DOHH2 (cell line): ENCODE results near the gene GMPPA.
A peak's percentile ranks its signal among the peaks of the same experiment; 100 is the strongest.

Experiments
- H3F3A ChIP-seq: fragments of 200-600 bp; sonication (generic), shearing (Covaris generic); 2 replicates; pipeline ENCODE4 v1.6.0; 2016; ENCODE audit warnings: antibody characterized with exemption, mild to moderate bottlenecking; ENCODE audit not compliant: control insufficient read depth, insufficient read depth
- H3K27ac ChIP-seq: fragments of 200-600 bp; sonication (generic); 2 replicates; pipeline ENCODE4 v1.5.1; 2014; ENCODE audit warnings: low read depth, mild to moderate bottlenecking, low read length, moderate library complexity
- H3K27me3 ChIP-seq: fragments of 200-600 bp; sonication (generic); 2 replicates; pipeline ENCODE4 v1.6.1; 2014; ENCODE audit warnings: mild to moderate bottlenecking, low read length, mixed read lengths; ENCODE audit not compliant: control insufficient read depth
- H3K36me3 ChIP-seq: fragments of 200-600 bp; sonication (generic); 2 replicates; pipeline ENCODE4 v1.6.1; 2014; ENCODE audit warnings: mild to moderate bottlenecking, low read length, moderate library complexity, mixed read lengths; ENCODE audit not compliant: control insufficient read depth
- H3K4me1 ChIP-seq: fragments of 200-600 bp; sonication (generic); 2 replicates; pipeline ENCODE4 v1.6.1; 2014; ENCODE audit warnings: mild to moderate bottlenecking, low read length, mixed read lengths; ENCODE audit not compliant: control insufficient read depth
- H3K4me2 ChIP-seq: fragments of 200-600 bp; sonication (generic); 2 replicates; pipeline ENCODE4 v1.6.0; 2014; ENCODE audit warnings: mild to moderate bottlenecking, low read length, moderate library complexity
- H3K4me3 ChIP-seq: fragments of 200-600 bp; sonication (generic); 2 replicates; pipeline ENCODE4 v1.5.1; 2014; ENCODE audit warnings: mild to moderate bottlenecking, low read length, mixed read lengths
- H3K79me2 ChIP-seq: fragments of 200-600 bp; sonication (generic); 2 replicates; pipeline ENCODE4 v1.6.1; 2014; ENCODE audit warnings: mild to moderate bottlenecking, low read length, mixed read lengths; ENCODE audit not compliant: control insufficient read depth
- H3K9me2 ChIP-seq: fragments of 200-600 bp; sonication (generic); replicated peaks from 2 replicates; pipeline ENCODE4 v1.6.1; 2014; ENCODE audit warnings: mild to moderate bottlenecking, low read length, mixed read lengths; ENCODE audit not compliant: control insufficient read depth
- H3K9me3 ChIP-seq: fragments of 200-600 bp; sonication (generic); 2 replicates; pipeline ENCODE4 v1.6.1; 2014; ENCODE audit warnings: antibody characterized with exemption, low read length, mixed read lengths; ENCODE audit not compliant: control insufficient read depth, insufficient read depth
- H4K20me1 ChIP-seq: fragments of 200-600 bp; sonication (generic); 2 replicates; pipeline ENCODE4 v1.6.0; 2014; ENCODE audit warnings: low read depth, mild to moderate bottlenecking, antibody characterized with exemption, low read length, moderate library complexity; ENCODE audit not compliant: control insufficient read depth, insufficient read depth
- EZH2phosphoT487 ChIP-seq: fragments of 200-600 bp; sonication (generic); IDR thresholded peaks from 2 replicates; pipeline ENCODE4 v1.6.1; 2017; ENCODE audit warnings: borderline replicate concordance, mild to moderate bottlenecking, antibody characterized with exemption, low read length, moderate library complexity, mixed read lengths
- TF ChIP-seq, protein P1 (sequence below): fragments of 200-600 bp; sonication (generic); IDR thresholded peaks from one replicate; pipeline ENCODE4 v1.5.1; 2014; ENCODE audit warnings: antibody characterized with exemption, mild to moderate bottlenecking, low read depth, low read length; ENCODE audit not compliant: poor library complexity, severe bottlenecking

GMPPA gene

DNA sequence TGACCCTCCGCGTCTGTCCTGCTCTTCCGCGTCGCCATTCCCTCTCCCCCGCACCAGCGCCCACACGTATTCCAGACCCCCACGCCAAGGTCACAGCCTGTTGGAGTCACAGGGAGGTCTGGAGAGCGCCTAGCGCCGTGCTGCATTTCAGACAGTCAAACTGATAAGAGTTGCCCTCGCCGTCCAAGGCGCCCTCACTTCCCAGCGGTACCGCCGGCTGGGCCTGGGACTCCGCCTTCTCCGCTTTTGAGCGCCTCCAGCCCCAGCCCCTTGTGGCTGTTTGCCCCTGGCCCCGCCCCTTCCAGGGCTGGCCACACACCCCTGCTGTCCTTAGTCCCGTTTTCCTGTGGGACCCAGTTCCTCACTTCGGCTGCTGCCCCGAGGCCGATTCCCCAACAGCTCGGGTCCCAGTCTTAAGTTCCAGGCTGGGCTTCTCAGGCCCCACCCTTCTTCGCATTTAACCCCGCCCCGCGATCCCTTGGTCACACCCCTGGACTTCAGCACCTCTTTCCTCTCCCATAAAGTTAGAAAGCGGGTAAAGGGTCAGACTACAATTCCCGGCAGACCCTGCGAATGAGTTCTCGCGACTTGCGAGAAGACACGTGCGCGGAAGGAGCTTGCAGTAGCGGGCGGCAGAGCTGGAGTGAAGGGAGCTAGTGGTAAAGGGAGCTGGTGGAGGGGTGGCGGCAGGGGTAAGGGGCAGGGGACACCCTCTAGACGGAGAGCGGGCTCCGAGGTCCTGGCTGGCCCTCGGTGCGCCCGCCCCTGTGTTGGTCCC lies at the start of gene GMPPA:
GMPPA (plus strand) TSS at position 612 of the 778 bp plus-strand sequence. CDS start 1,085 bp downstream, outside the sequence.
- TF ChIP-seq, protein P1, sequence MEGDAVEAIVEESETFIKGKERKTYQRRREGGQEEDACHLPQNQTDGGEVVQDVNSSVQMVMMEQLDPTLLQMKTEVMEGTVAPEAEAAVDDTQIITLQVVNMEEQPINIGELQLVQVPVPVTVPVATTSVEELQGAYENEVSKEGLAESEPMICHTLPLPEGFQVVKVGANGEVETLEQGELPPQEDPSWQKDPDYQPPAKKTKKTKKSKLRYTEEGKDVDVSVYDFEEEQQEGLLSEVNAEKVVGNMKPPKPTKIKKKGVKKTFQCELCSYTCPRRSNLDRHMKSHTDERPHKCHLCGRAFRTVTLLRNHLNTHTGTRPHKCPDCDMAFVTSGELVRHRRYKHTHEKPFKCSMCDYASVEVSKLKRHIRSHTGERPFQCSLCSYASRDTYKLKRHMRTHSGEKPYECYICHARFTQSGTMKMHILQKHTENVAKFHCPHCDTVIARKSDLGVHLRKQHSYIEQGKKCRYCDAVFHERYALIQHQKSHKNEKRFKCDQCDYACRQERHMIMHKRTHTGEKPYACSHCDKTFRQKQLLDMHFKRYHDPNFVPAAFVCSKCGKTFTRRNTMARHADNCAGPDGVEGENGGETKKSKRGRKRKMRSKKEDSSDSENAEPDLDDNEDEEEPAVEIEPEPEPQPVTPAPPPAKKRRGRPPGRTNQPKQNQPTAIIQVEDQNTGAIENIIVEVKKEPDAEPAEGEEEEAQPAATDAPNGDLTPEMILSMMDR = no peak
- peak; percentile 0; the same call in 1 of the 2 replicates for TF ChIP-seq EZH2phosphoT487
- H3K9me2 ChIP-seq = no peaks in the 10 kb centered on the region
- H3F3A ChIP-seq = no peaks in the 10 kb centered on the region
- no peak within 1 kb of the TSS for H3K27ac ChIP-seq
- no peaks in the 10 kb centered on the region for H3K36me3 ChIP-seq
- peak within 1 kb of the TSS; percentile 86 for H3K4me3 ChIP-seq
- H3K27me3 ChIP-seq = peaks cover 30% of the 10 kb centered on the region
- peaks cover 30% of the 10 kb centered on the region for H3K4me1 ChIP-seq
- peak within 1 kb of the TSS; percentile 91 for H3K4me2 ChIP-seq
- H4K20me1 ChIP-seq = no peaks in the 10 kb centered on the region
- peaks cover 10% of the 10 kb centered on the region; the same call in 1 of the 2 replicates for H3K79me2 ChIP-seq
- no peaks in the 10 kb centered on the region for H3K9me3 ChIP-seq

DNA sequence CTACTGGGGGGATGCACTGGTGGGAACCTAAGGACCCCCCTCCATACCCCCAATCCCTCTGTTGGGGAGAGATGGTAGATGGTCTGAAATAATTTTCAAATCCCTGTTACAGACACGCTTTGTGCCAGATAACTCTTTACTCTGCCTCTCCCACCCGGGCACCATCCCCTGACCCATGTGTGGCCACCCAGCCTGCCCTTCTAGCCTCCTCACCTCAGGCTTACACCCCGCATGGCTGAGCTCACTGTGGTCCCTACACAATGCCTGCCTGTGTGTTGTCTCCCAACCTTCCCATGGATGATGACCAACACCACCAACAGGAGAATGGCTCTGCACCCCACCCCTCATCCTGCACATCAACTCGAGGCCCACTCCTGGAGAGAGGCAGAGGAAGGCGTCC lies 49.1 kb upstream of the GMPPA start:
- Histone ChIP-seq H3K4me3 (no peak overlapping the region), H3F3A (no peaks in the 10 kb centered on the region), H3K79me2 (no peaks in the 10 kb centered on the region), H3K27me3 (peaks cover 12% of the 10 kb centered on the region), H3K27ac (no peak overlapping the region), H3K9me2 (no peaks in the 10 kb centered on the region), H3K36me3 (no peaks in the 10 kb centered on the region), H3K4me2 (no peak overlapping the region), H3K4me1 (peaks cover 7% of the 10 kb centered on the region), H3K9me3 (no peaks in the 10 kb centered on the region), H4K20me1 (no peaks in the 10 kb centered on the region)
- no peak for TF ChIP-seq EZH2phosphoT487
- TF ChIP-seq, protein P1 = no peak

DNA sequence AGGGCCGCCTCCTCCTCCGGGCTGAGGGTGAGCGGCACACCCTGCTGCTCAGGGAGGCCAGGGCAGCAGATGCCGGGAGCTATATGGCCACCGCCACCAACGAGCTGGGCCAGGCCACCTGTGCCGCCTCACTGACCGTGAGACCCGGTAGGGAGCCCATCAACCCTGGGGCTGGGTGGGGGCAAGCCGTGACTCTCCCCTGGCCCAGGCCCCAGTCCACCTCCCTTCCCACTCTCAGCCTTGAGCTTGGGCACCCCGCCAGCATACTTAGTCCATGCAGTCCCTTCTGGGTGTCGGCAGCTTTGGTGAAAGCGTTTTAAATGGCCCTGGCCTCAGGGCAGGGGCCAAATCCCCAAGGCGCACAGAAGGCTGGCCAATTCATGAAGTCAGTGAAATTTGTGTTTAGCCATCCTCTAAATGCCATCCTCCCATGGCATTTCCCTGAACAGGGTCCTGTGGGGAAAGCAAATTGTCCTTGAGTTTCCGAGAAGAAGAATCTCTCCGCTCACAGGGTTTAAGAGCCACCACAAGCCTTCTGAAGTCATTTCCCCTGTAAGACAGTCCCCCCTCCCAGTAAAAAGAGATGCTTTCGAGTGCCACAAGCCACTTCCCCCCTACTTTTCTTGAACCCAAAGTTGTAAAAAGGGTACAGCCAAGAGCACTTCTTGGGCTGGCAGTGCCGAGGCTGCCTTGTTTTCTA lies 46.9 kb upstream of the GMPPA start:
- no peak for TF ChIP-seq EZH2phosphoT487
- TF ChIP-seq, protein P1 = no peak
- Histone ChIP-seq H3K36me3 (no peaks in the 10 kb centered on the region), H3K9me3 (no peaks in the 10 kb centered on the region), H3K4me1 (no peaks in the 10 kb centered on the region), H3K9me2 (no peaks in the 10 kb centered on the region), H3K4me2 (no peak overlapping the region), H3K79me2 (no peaks in the 10 kb centered on the region), H4K20me1 (no peaks in the 10 kb centered on the region), H3K4me3 (no peak overlapping the region), H3K27ac (no peak overlapping the region), H3F3A (no peaks in the 10 kb centered on the region), H3K27me3 (peaks cover 12% of the 10 kb centered on the region)
